Measurements from ENCODE around the gene LYL1.

- TF ChIP-seq NFE2L1 (tag; IDR thresholded peaks at IDR 0.05; ENCODE audit: borderline replicate concordance, low read depth) (no peak), ZNF197 (CRISPR knock-in tag; IDR thresholded peaks at IDR 0.05; ENCODE audit: low read depth) (no peak), CTCF (IDR thresholded peaks at IDR 0.05 in 2 of 3, conservative IDR thresholded peaks at IDR 0.05 in 1 of 3; ENCODE audit: insufficient read depth in 2 of 3, low read depth in 1 of 3, low read length in 3 of 3) (no peak), THAP12 (CRISPR knock-in tag; IDR thresholded peaks at IDR 0.05) (no peak), ZKSCAN8 (CRISPR knock-in tag; IDR thresholded peaks at IDR 0.05) (no peak), MYBL2 (IDR thresholded peaks at IDR 0.05; ENCODE audit: low read depth) (no peak), MYBL2 (CRISPR knock-in tag; IDR thresholded peaks at IDR 0.05; ENCODE audit: borderline replicate concordance) (no peak), BDP1 (IDR thresholded peaks at IDR 0.05; ENCODE audit: insufficient read depth, insufficient read length) (no peak), YY1 (IDR thresholded peaks at IDR 0.05; ENCODE audit: borderline replicate concordance in 1 of 3, control insufficient read depth in 1 of 3, extremely low read depth in 1 of 3, insufficient read depth in 3 of 3, insufficient read length in 1 of 3, insufficient replicate concordance in 2 of 3, low read depth in 1 of 3, low read length in 2 of 3) (no peak), IRF9 (tag; IDR thresholded peaks at IDR 0.05) (no peak), ZBTB49 (CRISPR knock-in tag; IDR thresholded peaks at IDR 0.05; ENCODE audit: borderline replicate concordance) (no peak), THRAP3 (IDR thresholded peaks at IDR 0.05; ENCODE audit: borderline replicate concordance) (no peak), RBBP5 (IDR thresholded peaks at IDR 0.05; ENCODE audit: borderline replicate concordance, insufficient read depth, low read length, poor library complexity, severe bottlenecking) (no peak), ID3 (CRISPR knock-in tag; IDR thresholded peaks at IDR 0.05) (no peak), ID3 (tag; IDR thresholded peaks at IDR 0.05) (no peak)
Measured at GRCh38 chr19:13095393-13095784, 7.3 kb downstream of the LYL1 start.

All from K562 (cell line).